H1 (cell line): ENCODE results near the gene ILF2. TPM values are rescaled to one million over a fixed set of nuclear protein-coding genes. Genes with fewer than 3 reads are reported as not detected.

Source experiments
- CBX8 ChIP-seq: fragments of 300-800, 300-1000 bp; sonication (generic); IDR thresholded peaks from 2 replicates; pipeline ENCODE4 v1.7.1; 2016; ENCODE audit warnings: low read depth, low read length, borderline replicate concordance
- EP300 ChIP-seq, 2 experiments: IDR thresholded peaks; 1 replicate in 1 of 2; 2 replicates in 1 of 2; pipeline ENCODE4 v1.6.1; 2011 to 2012; ENCODE audit warnings: low read depth in 2 of 2, low read length in 2 of 2, mild to moderate bottlenecking in 2 of 2, borderline replicate concordance in 1 of 2, inconsistent platforms in 1 of 2, moderate library complexity in 1 of 2
- GTF2F1 ChIP-seq: IDR thresholded peaks from 2 replicates; pipeline ENCODE4 v1.6.1; 2012; ENCODE audit warnings: low read depth, low read length, improper control_type of control experiment, borderline replicate concordance
- JUN ChIP-seq: IDR thresholded peaks from 2 replicates; pipeline ENCODE4 v1.6.1; 2011; ENCODE audit warnings: low read depth, mild to moderate bottlenecking, improper control_type of control experiment, low read length
- JUND ChIP-seq: IDR thresholded peaks from 2 replicates; pipeline ENCODE4 v1.6.1; 2011; ENCODE audit warnings: mild to moderate bottlenecking, improper control_type of control experiment, low read length
- PHF8 ChIP-seq: fragments of 200-600 bp; sonication (generic); conservative IDR thresholded peaks from 2 replicates; pipeline ENCODE4 v1.7.1; 2012; ENCODE audit warnings: low read depth, mild to moderate bottlenecking, inconsistent platforms, low read length, moderate library complexity
- POU5F1 ChIP-seq: IDR thresholded peaks from 2 replicates; pipeline ENCODE4 v1.6.1; 2011; ENCODE audit warnings: low read depth, mild to moderate bottlenecking, low read length, moderate library complexity
- RAD21 ChIP-seq, 2 experiments: IDR thresholded peaks in 1 of 2; conservative IDR thresholded peaks in 1 of 2; 2 replicates each; pipeline ENCODE4 v1.6.1; 2011; ENCODE audit warnings: low read depth in 2 of 2, low read length in 2 of 2, improper control_type of control experiment in 1 of 2, inconsistent platforms in 1 of 2, mild to moderate bottlenecking in 1 of 2, moderate library complexity in 1 of 2
- RBBP5 ChIP-seq: IDR thresholded peaks from 2 replicates; pipeline ENCODE4 v1.7.1; 2012; ENCODE audit warnings: low read depth, mild to moderate bottlenecking, inconsistent platforms, low read length, moderate library complexity, borderline replicate concordance
- TBP ChIP-seq: IDR thresholded peaks from 2 replicates; pipeline ENCODE4 v1.6.1; 2011; ENCODE audit warnings: low read depth, low read length, improper control_type of control experiment
- polyA plus RNA-seq, 7 experiments: library from polyadenylated mRNA; depleted of rRNA in 3 of 7; stranded (reverse) in 5 of 7; unstranded in 2 of 7; fragments of >200 nt in 5 of 7; fragments of 200-250 nt in 2 of 7; gene quantifications; 1 replicate in 5 of 7; 2 replicates in 1 of 7; 4 replicates in 1 of 7; pipeline versions ENCODE4 v1.2.1 to v1.2.3, GENCODE V29; 2011 to 2013; ENCODE audit warnings: missing spikeins in 2 of 7, mixed read lengths in 2 of 7
- total RNA-seq: library from RNA; stranded (reverse); fragmentation: NEBNext Ultra II Directional; extraction: Animal tissue kit (Norgen Biotek cat#: 25700); gene quantifications from 2 replicates; pipeline ENCODE4 v1.2.1, GENCODE V29; 2021
- TF ChIP-seq, protein P1 (sequence below), 3 experiments: IDR thresholded peaks; 1 replicate in 2 of 3; 2 replicates in 1 of 3; pipeline versions ENCODE4 v1.5.1 to v1.6.1; 2011; ENCODE audit warnings: low read length in 3 of 3, mild to moderate bottlenecking in 3 of 3, inconsistent platforms in 2 of 3, low read depth in 1 of 3, moderate library complexity in 1 of 3; ENCODE audit not compliant: insufficient read depth in 1 of 3; ENCODE audit errors: control extremely low read depth in 1 of 3

ILF2 gene
- total and polyA plus RNA-seq, 2 of the 8 experiments (the other 6 are each of a cell fraction or from before 2014, with no cell fraction given), result 389 to 474 TPM

DNA sequence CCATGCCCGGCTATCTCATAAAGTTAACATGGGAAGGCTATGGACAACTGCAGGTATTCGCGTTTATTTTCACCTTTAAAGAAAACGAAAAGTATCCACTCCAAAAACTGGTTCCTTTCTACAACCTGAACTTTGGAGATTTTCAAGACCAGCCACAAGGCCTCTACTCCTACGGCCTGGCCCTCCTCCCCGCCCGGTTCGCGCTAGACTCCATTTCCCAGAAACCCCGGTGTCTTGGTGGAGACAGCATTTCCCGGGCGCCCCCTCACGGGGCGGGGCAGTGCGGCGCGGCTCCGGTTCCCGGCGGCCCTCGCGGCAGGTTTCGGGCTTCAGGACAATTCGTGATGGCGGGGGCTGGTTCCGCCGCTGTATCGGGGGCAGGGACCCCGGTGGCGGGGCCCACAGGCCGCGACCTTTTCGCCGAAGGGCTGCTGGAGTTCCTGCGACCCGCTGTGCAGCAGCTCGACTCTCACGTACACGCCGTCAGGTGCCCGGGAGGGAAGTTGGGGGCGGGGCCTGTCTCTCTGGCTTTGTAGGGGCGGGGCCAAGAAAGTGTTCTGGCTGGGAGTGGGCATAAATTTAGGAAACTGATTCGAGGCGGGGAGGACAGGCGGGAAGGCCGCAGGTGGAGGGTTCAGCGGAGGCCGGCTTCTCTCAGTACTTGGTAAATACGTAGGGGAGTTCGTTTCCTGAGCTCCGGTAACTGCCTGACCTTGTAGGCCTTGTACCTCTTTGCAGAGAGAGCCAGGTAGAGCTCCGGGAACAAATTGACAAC is 12.2 kb downstream of the ILF2 start, which contains the start of gene SNAPIN (continued):
- no peak for TF ChIP-seq JUN
- no peak for TF ChIP-seq CBX8
- TF ChIP-seq, protein P1, sequence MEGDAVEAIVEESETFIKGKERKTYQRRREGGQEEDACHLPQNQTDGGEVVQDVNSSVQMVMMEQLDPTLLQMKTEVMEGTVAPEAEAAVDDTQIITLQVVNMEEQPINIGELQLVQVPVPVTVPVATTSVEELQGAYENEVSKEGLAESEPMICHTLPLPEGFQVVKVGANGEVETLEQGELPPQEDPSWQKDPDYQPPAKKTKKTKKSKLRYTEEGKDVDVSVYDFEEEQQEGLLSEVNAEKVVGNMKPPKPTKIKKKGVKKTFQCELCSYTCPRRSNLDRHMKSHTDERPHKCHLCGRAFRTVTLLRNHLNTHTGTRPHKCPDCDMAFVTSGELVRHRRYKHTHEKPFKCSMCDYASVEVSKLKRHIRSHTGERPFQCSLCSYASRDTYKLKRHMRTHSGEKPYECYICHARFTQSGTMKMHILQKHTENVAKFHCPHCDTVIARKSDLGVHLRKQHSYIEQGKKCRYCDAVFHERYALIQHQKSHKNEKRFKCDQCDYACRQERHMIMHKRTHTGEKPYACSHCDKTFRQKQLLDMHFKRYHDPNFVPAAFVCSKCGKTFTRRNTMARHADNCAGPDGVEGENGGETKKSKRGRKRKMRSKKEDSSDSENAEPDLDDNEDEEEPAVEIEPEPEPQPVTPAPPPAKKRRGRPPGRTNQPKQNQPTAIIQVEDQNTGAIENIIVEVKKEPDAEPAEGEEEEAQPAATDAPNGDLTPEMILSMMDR (IDR thresholded peaks at IDR 0.05; ENCODE audit: control extremely low read depth in 1 of 3, insufficient read depth in 1 of 3, low read depth in 1 of 3, low read length in 3 of 3), result peak in 2 of 3 experiments; percentile 4 to 6; a peak in 2 of 4 replicates
- TF ChIP-seq RBBP5, result peak; percentile 96
- no peak for TF ChIP-seq GTF2F1
- TF ChIP-seq EP300 (IDR thresholded peaks at IDR 0.05; ENCODE audit: borderline replicate concordance in 1 of 2, low read depth in 2 of 2, low read length in 2 of 2), result no peak
- peak in 1 of 2 experiments; percentile 6; a peak in 1 of 4 replicates for TF ChIP-seq RAD21 (IDR thresholded peaks at IDR 0.05 in 1 of 2, conservative IDR thresholded peaks at IDR 0.05 in 1 of 2; ENCODE audit: low read depth in 2 of 2, low read length in 2 of 2)
- TF ChIP-seq JUND, result no peak
- peak; percentile 94 for TF ChIP-seq PHF8
- TF ChIP-seq TBP, result no peak
- no peak for TF ChIP-seq POU5F1
